CD14-positive monocyte (primary cell): ENCODE data around the gene INIP. TPM values are rescaled to one million over a fixed set of nuclear protein-coding genes. Genes with fewer than 3 reads are reported as not detected.

Experiments used
- DNase-seq, 3 donors: peaks; one replicate each; pipeline ENCODE4 v3.0.0-alpha.2; 2011 to 2022
- H2AFZ ChIP-seq: 2 replicates; pipeline ENCODE4 v1.6.0; 2012; ENCODE audit warnings: mild to moderate bottlenecking, low read depth, low read length, inconsistent platforms; ENCODE audit not compliant: insufficient read depth, poor library complexity, severe bottlenecking
- H3K27ac ChIP-seq, 2 donors: 1 replicate in 1 of 2; 2 replicates in 1 of 2; pipeline ENCODE4 v1.5.1; 2012 to 2013; ENCODE audit warnings: low read length in 2 of 2, control low read depth in 1 of 2, inconsistent platforms in 1 of 2, low read depth in 1 of 2, mild to moderate bottlenecking in 1 of 2
- H3K27me3 ChIP-seq, 2 donors: one replicate each; pipeline versions ENCODE4 v1.6.0 to v1.6.1; 2011 to 2013; ENCODE audit warnings: low read length in 2 of 2; ENCODE audit not compliant: control insufficient read depth in 2 of 2, insufficient read depth in 2 of 2
- H3K36me3 ChIP-seq, 2 donors: replicated peaks in 1 of 2; 1 replicate in 1 of 2; 2 replicates in 1 of 2; pipeline versions ENCODE4 v1.5.1 to v1.6.1; 2012 to 2013; ENCODE audit warnings: low read length in 2 of 2, control low read depth in 1 of 2, inconsistent platforms in 1 of 2, mild to moderate bottlenecking in 1 of 2; ENCODE audit not compliant: insufficient read depth in 2 of 2, control insufficient read depth in 1 of 2
- H3K4me1 ChIP-seq, 2 donors: 1 replicate in 1 of 2; 2 replicates in 1 of 2; pipeline versions ENCODE4 v1.5.1 to v1.6.1; 2012 to 2013; ENCODE audit warnings: low read length in 2 of 2, control low read depth in 1 of 2, inconsistent platforms in 1 of 2, mild to moderate bottlenecking in 1 of 2, moderate library complexity in 1 of 2; ENCODE audit not compliant: insufficient read depth in 2 of 2, control insufficient read depth in 1 of 2
- H3K4me2 ChIP-seq: replicated peaks from 2 replicates; pipeline ENCODE3; 2012; ENCODE audit warnings: low read length, moderate library complexity, mild to moderate bottlenecking; ENCODE audit not compliant: poor library complexity, severe bottlenecking; ENCODE audit errors: extremely low read depth
- H3K4me3 ChIP-seq, 3 experiments: fragments of 200-600 bp in 1 of 3; sonication (generic) in 1 of 3; replicated peaks in 1 of 3; 1 replicate in 2 of 3; 2 replicates in 1 of 3; pipeline ENCODE4 v1.5.1; 2011 to 2013; ENCODE audit warnings: low read length in 3 of 3, mild to moderate bottlenecking in 3 of 3, control low read depth in 2 of 3, low read depth in 2 of 3, inconsistent platforms in 1 of 3, moderate library complexity in 1 of 3
- H3K79me2 ChIP-seq: 2 replicates; pipeline ENCODE4 v1.6.0; 2012; ENCODE audit warnings: mild to moderate bottlenecking, control low read depth, inconsistent platforms, low read length, moderate library complexity; ENCODE audit not compliant: insufficient read depth
- H3K9ac ChIP-seq: 2 replicates; pipeline ENCODE4 v1.6.0; 2017; ENCODE audit warnings: low read length, mild to moderate bottlenecking; ENCODE audit not compliant: insufficient read depth, poor library complexity, severe bottlenecking
- H3K9me3 ChIP-seq, 2 donors: replicated peaks in 1 of 2; 1 replicate in 1 of 2; 2 replicates in 1 of 2; pipeline versions ENCODE4 v1.5.1 to v1.6.1; 2012 to 2013; ENCODE audit warnings: low read length in 2 of 2, control low read depth in 1 of 2; ENCODE audit not compliant: control insufficient read depth in 1 of 2, insufficient read depth in 1 of 2
- H4K20me1 ChIP-seq: 2 replicates; pipeline ENCODE4 v1.6.0; 2012; ENCODE audit warnings: mild to moderate bottlenecking, low read length, control low read depth, moderate library complexity; ENCODE audit not compliant: insufficient read depth
- H3K27ac Mint-ChIP-seq, 7 donors: one replicate each; pipeline ENCODE4 v1.8.0; 2020; ENCODE audit warnings: mild to moderate bottlenecking in 7 of 7, mixed read lengths in 7 of 7, moderate library complexity in 6 of 7, inconsistent platforms in 2 of 7
- H3K27me3 Mint-ChIP-seq, 3 donors: one replicate each; pipeline ENCODE4 v1.8.0; 2021 to 2022; ENCODE audit warnings: low read depth in 3 of 3, mild to moderate bottlenecking in 3 of 3, mixed read lengths in 3 of 3, moderate library complexity in 3 of 3, inconsistent platforms in 1 of 3
- H3K36me3 Mint-ChIP-seq, 2 donors: one replicate each; pipeline ENCODE4 v1.8.0; 2020; ENCODE audit warnings: mixed read lengths in 2 of 2, inconsistent platforms in 1 of 2, mild to moderate bottlenecking in 1 of 2
- H3K4me1 Mint-ChIP-seq: one replicate; pipeline ENCODE4 v1.8.0; 2020; ENCODE audit warnings: mild to moderate bottlenecking, mixed read lengths
- H3K4me3 Mint-ChIP-seq, 2 donors: one replicate each; pipeline ENCODE4 v1.8.0; 2020; ENCODE audit warnings: mild to moderate bottlenecking in 2 of 2, mixed read lengths in 2 of 2, moderate library complexity in 1 of 2
- H3K9me3 Mint-ChIP-seq, 7 donors: one replicate each; pipeline ENCODE4 v1.8.0; 2020 to 2022; ENCODE audit warnings: mixed read lengths in 7 of 7, mild to moderate bottlenecking in 6 of 7, moderate library complexity in 6 of 7, inconsistent platforms in 2 of 7
- CTCF ChIP-seq: fragments of 200-600 bp; IDR thresholded peaks from one replicate; pipeline ENCODE4 v1.8.0; 2022; ENCODE audit warnings: antibody characterized with exemption, mild to moderate bottlenecking
- WGBS: methylation state at CpG from one replicate; pipeline ENCODE4 v1.1.5; 2013; ENCODE audit warnings: missing lambda C conversion rate; ENCODE audit not compliant: insufficient coverage; 5-methylcytosine and 5-hydroxymethylcytosine counted together
- intact Hi-C, 2 donors: fragments of 100-400 bp; cut with micrococcal nuclease; formaldehyde crosslinking; loops; one replicate each; pipeline versions ENCODE4 v1.15.0 to v1.15.1; 2023
- polyA plus RNA-seq, 3 donors: library from polyadenylated mRNA; depleted of rRNA in 1 of 3; unstranded in 2 of 3; stranded (reverse) in 1 of 3; fragments of 300-500 nt in 2 of 3; fragments of >200 nt in 1 of 3; fragmentation: Illumina TruSeq in 2 of 3; gene quantifications; 1 replicate in 2 of 3; 2 replicates in 1 of 3; pipeline ENCODE4 v1.2.3, GENCODE V29; 2012 to 2021

Gene INIP
- polyA plus RNA-seq, 3 donors, result 10.7 to 53.0 (median 49.0) TPM

DNA sequence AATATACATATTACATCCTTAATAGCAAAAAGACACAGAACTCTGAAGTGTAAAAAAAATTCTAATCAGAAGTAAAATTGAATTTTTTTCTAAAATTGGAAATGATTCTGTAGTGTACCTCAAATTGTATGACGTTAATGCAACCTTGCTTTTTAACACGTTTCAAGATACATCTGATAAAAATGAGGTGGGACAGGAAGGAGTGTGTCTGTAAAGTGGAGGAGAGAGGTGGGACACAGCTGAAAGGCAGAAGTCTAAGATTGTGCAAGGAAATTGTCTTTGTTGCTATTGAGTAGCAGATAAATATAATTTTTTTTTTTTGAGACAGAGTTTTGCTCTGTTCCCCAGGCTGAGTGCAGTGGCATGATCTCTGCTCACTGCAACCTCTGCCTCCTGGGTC lies 17.0 kb upstream of the INIP start:
- DNase-seq, result no peak
- Mint-ChIP-seq H3K27me3 (peaks cover 0 to 4% (median 1%) of the 10 kb centered on the region in 3 donors), H3K36me3 (no peaks in the 10 kb centered on the region), H3K9me3 (no peaks in the 10 kb centered on the region), H3K27ac (no peak overlapping the region), H3K4me1 (no peaks in the 10 kb centered on the region), H3K4me3 (no peak overlapping the region)
- H3K27me3 ChIP-seq, result no peaks in the 10 kb centered on the region
- no peaks in the 10 kb centered on the region for H4K20me1 ChIP-seq
- H3K27ac ChIP-seq, result no peak overlapping the region
- H3K4me2 ChIP-seq, result no peak overlapping the region
- no peak overlapping the region for H3K4me3 ChIP-seq
- 50% methylated on average over 2 of the region's 2 CpGs for WGBS
- intact Hi-C loops, result no loop called here
- no peak overlapping the region for H3K9ac ChIP-seq
- H3K79me2 ChIP-seq, result no peaks in the 10 kb centered on the region
- H2AFZ ChIP-seq, result no peak overlapping the region
- H3K4me1 ChIP-seq, result no peaks in the 10 kb centered on the region
- no peaks in the 10 kb centered on the region for H3K9me3 ChIP-seq
- TF ChIP-seq CTCF, result no peak
- H3K36me3 ChIP-seq, result no peaks in the 10 kb centered on the region

DNA sequence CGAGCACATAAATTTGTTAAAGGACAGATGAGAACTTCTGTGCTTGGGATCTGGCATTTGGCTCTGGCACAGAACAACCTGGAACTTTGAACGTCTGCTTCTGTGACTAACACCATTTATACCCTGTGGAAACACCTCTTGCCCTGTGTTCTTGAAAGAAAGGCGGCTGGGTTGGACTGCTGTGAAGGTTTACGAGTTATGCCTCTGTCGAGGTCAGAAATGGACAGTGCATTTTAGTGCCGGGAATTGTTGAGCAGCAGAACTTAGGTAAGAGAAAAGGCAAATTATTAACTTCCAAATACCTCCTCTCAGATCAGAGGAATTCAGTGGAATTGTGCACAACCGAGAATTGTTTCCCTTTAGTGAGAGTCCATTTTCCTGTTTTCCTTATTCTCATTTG lies 14.1 kb upstream of the INIP start:
- Histone ChIP-seq H3K9me3 (no peaks in the 10 kb centered on the region), H3K79me2 (no peaks in the 10 kb centered on the region), H3K27ac (no peak overlapping the region), H3K27me3 (no peaks in the 10 kb centered on the region), H3K36me3 (no peaks in the 10 kb centered on the region), H3K4me3 (no peak overlapping the region), H3K9ac (no peak overlapping the region), H3K4me2 (no peak overlapping the region), H2AFZ (no peak overlapping the region), H3K4me1 (peaks cover 13 to 16% of the 10 kb centered on the region in 2 donors), H4K20me1 (no peaks in the 10 kb centered on the region)
- no peak for TF ChIP-seq CTCF
- Mint-ChIP-seq H3K9me3 (no peaks in the 10 kb centered on the region), H3K27me3 (peaks cover 0 to 4% (median 1%) of the 10 kb centered on the region in 3 donors), H3K36me3 (no peaks in the 10 kb centered on the region), H3K4me1 (peaks cover 12% of the 10 kb centered on the region), H3K4me3 (no peak overlapping the region), H3K27ac (no peak overlapping the region)
- DNase-seq, result no peak
- WGBS, result 86% methylated on average over 1 of the region's 7 CpGs
- intact Hi-C loops, result no loop called here
